ENCODE measurements around the gene MVD.

DNA sequence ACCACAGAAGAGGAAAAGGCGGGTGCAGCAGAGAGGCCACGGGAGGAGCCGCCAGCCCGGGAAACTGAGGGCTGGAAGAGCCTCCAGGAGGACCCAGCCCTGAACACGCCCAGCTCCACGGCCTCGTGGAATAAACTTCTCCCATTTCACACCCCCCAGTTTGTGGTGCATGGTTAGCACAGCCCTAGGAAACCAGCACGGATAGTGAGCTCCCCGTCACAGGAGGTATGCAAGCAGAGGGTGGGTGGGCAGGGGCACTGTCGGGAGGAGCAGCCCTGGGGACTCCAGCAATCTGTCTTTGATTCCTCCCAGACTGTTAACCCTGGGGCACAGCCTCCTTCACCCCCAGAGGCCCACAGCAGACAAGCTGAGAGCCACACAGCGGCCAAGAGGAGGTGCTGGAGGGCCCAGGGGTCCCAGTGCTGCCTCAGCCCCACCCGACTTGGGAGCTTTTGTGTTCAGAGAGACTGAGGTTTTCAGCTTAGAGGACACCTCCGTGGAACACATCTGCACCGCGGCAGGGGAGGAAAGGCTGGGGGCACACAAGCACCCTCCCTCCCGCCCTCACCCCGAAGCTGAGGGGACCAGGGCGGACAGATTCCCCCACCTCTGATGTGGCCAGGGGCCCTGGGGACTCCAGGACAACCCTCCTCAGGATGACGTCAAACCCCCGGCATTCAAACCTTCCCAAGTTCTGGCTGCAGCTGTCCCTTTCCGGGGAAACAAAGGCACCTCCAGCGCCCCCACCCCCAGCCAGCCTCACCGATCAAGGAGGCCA, 26.2 kb downstream of the MVD start:
- TF ChIP-seq, protein P1, sequence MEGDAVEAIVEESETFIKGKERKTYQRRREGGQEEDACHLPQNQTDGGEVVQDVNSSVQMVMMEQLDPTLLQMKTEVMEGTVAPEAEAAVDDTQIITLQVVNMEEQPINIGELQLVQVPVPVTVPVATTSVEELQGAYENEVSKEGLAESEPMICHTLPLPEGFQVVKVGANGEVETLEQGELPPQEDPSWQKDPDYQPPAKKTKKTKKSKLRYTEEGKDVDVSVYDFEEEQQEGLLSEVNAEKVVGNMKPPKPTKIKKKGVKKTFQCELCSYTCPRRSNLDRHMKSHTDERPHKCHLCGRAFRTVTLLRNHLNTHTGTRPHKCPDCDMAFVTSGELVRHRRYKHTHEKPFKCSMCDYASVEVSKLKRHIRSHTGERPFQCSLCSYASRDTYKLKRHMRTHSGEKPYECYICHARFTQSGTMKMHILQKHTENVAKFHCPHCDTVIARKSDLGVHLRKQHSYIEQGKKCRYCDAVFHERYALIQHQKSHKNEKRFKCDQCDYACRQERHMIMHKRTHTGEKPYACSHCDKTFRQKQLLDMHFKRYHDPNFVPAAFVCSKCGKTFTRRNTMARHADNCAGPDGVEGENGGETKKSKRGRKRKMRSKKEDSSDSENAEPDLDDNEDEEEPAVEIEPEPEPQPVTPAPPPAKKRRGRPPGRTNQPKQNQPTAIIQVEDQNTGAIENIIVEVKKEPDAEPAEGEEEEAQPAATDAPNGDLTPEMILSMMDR (IDR thresholded peaks at IDR 0.05): no peak
- no peak for TF ChIP-seq EP300 (IDR thresholded peaks at IDR 0.05)

Measured in stomach (tissue), 4 donors.